SK-N-SH treated with all-trans-retinoic acid at 6 μM for 48 hours (cell line): ENCODE results near the gene AAMDC.

ENCODE experiments used
- ARNTL ChIP-seq: fragments of 450-650 bp; formaldehyde crosslinking; IDR thresholded peaks from 2 replicates; pipeline ENCODE4 v1.5.0; 2020; ENCODE audit warnings: low read depth, mild to moderate bottlenecking, moderate library complexity, borderline replicate concordance
- CSRNP3 ChIP-seq: fragments of 250-450 bp; sonication (Bioruptor Pico); IDR thresholded peaks from 2 replicates; pipeline ENCODE4 v1.5.1; 2021; ENCODE audit warnings: mild to moderate bottlenecking, moderate library complexity
- POU6F1 ChIP-seq: fragments of 250-450 bp; sonication (Bioruptor Pico); IDR thresholded peaks from 2 replicates; pipeline ENCODE4 v1.8.0; 2021; ENCODE audit warnings: low read depth, mild to moderate bottlenecking, moderate library complexity, borderline replicate concordance
- SNAI2 ChIP-seq: fragments of 250-450 bp; sonication (Bioruptor Pico); IDR thresholded peaks from 2 replicates; pipeline ENCODE4 v1.5.0; 2020; ENCODE audit warnings: mild to moderate bottlenecking, moderate library complexity

GRCh38 chr11:77783025-77783424 is 37.9 kb upstream of the AAMDC start:
- TF ChIP-seq POU6F1 (CRISPR knock-in tag) (no peak), SNAI2 (CRISPR knock-in tag) (no peak), CSRNP3 (CRISPR knock-in tag) (no peak), ARNTL (CRISPR knock-in tag) (no peak)
